WERI-Rb-1 (cell line): ENCODE results near the gene PRKCB.

Experiments used
- DNase-seq: peaks from one replicate; pipeline ENCODE4 v3.0.0-alpha.2; 2020
- H3K27ac ChIP-seq: fragments of 250-450 bp; sonication (Bioruptor Pico); 2 replicates; pipeline ENCODE4 v1.5.1; 2020; ENCODE audit warnings: mild to moderate bottlenecking, moderate library complexity
- H3K27me3 ChIP-seq: fragments of 250-450 bp; sonication (Bioruptor Pico); 2 replicates; pipeline ENCODE4 v1.5.1; 2021; ENCODE audit warnings: mild to moderate bottlenecking, low read depth, moderate library complexity; ENCODE audit not compliant: insufficient read depth, severe bottlenecking
- H3K36me3 ChIP-seq: fragments of 250-450 bp; sonication (Bioruptor Pico); 2 replicates; pipeline ENCODE4 v1.5.1; 2020; ENCODE audit warnings: mild to moderate bottlenecking, moderate library complexity
- H3K4me3 ChIP-seq: 2 replicates; pipeline ENCODE4 v1.5.1; 2011; ENCODE audit warnings: low read depth, mild to moderate bottlenecking, control low read depth, low read length
- H3K9me3 ChIP-seq: fragments of 250-450 bp; sonication (Bioruptor Pico); 2 replicates; pipeline ENCODE4 v1.5.1; 2021; ENCODE audit warnings: mild to moderate bottlenecking, moderate library complexity; ENCODE audit not compliant: severe bottlenecking
- CTCF ChIP-seq: IDR thresholded peaks from 2 replicates; pipeline ENCODE4 v1.5.1; 2011; ENCODE audit warnings: low read depth, mild to moderate bottlenecking, control low read depth, inconsistent platforms, low read length

The PRKCB gene

DNA sequence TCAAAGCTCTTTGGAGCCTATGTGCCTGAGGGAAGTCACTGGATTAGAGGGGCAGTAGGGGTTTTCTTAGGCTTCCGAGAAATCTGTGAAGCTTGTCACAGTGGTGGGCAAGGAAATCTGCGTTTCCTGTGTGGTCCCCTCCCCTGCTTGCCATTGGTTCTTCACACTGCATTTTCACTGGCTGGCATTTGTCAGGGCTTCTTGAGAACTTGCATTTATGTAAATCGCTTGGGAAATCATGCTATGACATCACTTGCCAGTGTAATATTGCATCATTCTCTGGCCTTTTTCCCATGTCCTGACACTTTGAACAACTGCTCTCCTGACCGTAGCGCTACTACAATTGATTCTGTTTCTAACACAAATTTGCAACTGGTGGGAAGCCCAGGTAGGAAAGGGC is 422.2 kb downstream of the PRKCB start:
- H3K4me3 ChIP-seq, result no peak overlapping the region
- peaks cover 5% of the 10 kb centered on the region for H3K27me3 ChIP-seq
- no peaks in the 10 kb centered on the region for H3K36me3 ChIP-seq
- no peaks in the 10 kb centered on the region for H3K9me3 ChIP-seq
- H3K27ac ChIP-seq, result no peak overlapping the region
- no peak for TF ChIP-seq CTCF
- DNase-seq, result no peak

DNA sequence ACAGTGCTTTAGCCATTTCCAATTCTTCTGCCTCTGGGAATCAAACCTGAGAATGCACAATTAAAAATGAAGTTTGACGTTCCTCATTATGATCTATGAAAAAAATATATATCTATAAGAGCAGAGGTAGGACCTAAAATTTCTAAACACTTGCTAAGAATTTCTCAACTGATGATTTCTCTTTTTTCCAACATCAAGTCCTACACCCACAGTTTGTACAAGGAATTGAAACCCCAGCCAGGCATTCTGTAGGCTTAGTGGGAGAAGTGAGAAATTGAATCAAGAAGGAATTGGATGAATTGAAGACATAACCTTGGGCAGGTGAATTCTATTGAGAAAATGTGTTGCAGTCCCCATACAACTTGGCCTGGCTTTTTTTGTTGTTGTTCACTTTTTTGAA is 423.0 kb downstream of the PRKCB start:
- DNase-seq, result no peak
- Histone ChIP-seq H3K9me3 (no peaks in the 10 kb centered on the region), H3K36me3 (no peaks in the 10 kb centered on the region), H3K27me3 (peaks cover 5% of the 10 kb centered on the region), H3K4me3 (no peak overlapping the region), H3K27ac (no peak overlapping the region)
- no peak for TF ChIP-seq CTCF

- no peaks in the 10 kb centered on the region for H3K36me3 ChIP-seq
- H3K9me3 ChIP-seq, result no peaks in the 10 kb centered on the region
- H3K4me3 ChIP-seq, result no peak overlapping the region
- H3K27me3 ChIP-seq, result no peaks in the 10 kb centered on the region
- no peak for DNase-seq
- H3K27ac ChIP-seq, result no peak overlapping the region
- no peak for TF ChIP-seq CTCF
Measured at GRCh38 chr16:24262816-24263215, 427.0 kb downstream of the PRKCB start.
